ENCODE measurements around the gene LYRM4. TPM values are rescaled to one million over a fixed set of nuclear protein-coding genes. Genes with fewer than 3 reads are reported as not detected.

Gene LYRM4
- total and polyA plus RNA-seq, 2 experiments from 2014 or later, result 51.0 to 62.0 TPM

DNA sequence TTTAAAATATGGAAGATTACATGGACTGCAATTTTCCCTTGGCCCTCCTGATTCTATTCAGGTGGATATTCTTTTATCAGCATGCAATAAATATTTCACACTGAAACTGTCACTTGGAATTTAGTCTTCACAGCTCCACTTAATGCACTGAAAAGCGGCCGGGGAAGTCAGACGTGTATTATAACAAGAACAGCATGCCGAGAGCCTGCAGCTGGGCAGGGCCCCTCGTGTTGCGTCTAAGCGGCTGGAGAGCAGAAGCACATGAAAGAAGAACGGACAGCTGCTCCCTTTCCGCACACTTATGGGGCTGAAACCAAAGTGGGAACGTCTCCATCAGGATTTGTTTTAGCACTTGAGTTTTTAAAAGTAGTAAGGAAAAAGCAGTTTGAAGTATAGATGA lies 57.2 kb downstream of the LYRM4 start:
- Histone ChIP-seq H3K9me2 (ENCODE audit: insufficient read depth) (no peaks in the 10 kb centered on the region), H3K27me3 (ENCODE audit: insufficient read depth) (no peaks in the 10 kb centered on the region), H4K20me1 (replicated peaks; ENCODE audit: insufficient read depth) (peaks cover 6% of the 10 kb centered on the region; the same call in 1 of the 2 replicates), H3K36me3 (ENCODE audit: insufficient read depth) (no peaks in the 10 kb centered on the region), H3K27ac (ENCODE audit: low read depth) (peak overlapping the region; percentile 67; the same call in 1 of the 2 replicates), H3K79me2 (replicated peaks; ENCODE audit: insufficient read depth) (peaks cover 3% of the 10 kb centered on the region; the same call in 1 of the 2 replicates), H3K4me3 (no peak overlapping the region), H2AFZ (no peak overlapping the region), H3K4me2 (no peak overlapping the region), H3F3A (replicated peaks; ENCODE audit: low read depth) (no peaks in the 10 kb centered on the region), H3K4me1 (ENCODE audit: insufficient read depth) (no peaks in the 10 kb centered on the region; the same call in 1 of the 2 replicates)
- no peak for DNase-seq (ENCODE audit: low spot score)
- H3K4me3 Mint-ChIP-seq, result no peak overlapping the region
- H3K9me3 Mint-ChIP-seq, result no peaks in the 10 kb centered on the region
- ATAC-seq, result no peak
- H3K27me3 Mint-ChIP-seq (ENCODE audit: insufficient read depth, low read depth, poor library complexity), result no peaks in the 10 kb centered on the region
- TF ChIP-seq CTCF (conservative IDR thresholded peaks at IDR 0.05; ENCODE audit: low read depth in 2 of 2) (no peak), STAT1 (IDR thresholded peaks at IDR 0.05; ENCODE audit: unreplicated experiment) (no peak), NANOG (IDR thresholded peaks at IDR 0.05; ENCODE audit: borderline replicate concordance) (no peak), JUNB (IDR thresholded peaks at IDR 0.05; ENCODE audit: unreplicated experiment) (no peak)
- TF ChIP-seq, protein P1, sequence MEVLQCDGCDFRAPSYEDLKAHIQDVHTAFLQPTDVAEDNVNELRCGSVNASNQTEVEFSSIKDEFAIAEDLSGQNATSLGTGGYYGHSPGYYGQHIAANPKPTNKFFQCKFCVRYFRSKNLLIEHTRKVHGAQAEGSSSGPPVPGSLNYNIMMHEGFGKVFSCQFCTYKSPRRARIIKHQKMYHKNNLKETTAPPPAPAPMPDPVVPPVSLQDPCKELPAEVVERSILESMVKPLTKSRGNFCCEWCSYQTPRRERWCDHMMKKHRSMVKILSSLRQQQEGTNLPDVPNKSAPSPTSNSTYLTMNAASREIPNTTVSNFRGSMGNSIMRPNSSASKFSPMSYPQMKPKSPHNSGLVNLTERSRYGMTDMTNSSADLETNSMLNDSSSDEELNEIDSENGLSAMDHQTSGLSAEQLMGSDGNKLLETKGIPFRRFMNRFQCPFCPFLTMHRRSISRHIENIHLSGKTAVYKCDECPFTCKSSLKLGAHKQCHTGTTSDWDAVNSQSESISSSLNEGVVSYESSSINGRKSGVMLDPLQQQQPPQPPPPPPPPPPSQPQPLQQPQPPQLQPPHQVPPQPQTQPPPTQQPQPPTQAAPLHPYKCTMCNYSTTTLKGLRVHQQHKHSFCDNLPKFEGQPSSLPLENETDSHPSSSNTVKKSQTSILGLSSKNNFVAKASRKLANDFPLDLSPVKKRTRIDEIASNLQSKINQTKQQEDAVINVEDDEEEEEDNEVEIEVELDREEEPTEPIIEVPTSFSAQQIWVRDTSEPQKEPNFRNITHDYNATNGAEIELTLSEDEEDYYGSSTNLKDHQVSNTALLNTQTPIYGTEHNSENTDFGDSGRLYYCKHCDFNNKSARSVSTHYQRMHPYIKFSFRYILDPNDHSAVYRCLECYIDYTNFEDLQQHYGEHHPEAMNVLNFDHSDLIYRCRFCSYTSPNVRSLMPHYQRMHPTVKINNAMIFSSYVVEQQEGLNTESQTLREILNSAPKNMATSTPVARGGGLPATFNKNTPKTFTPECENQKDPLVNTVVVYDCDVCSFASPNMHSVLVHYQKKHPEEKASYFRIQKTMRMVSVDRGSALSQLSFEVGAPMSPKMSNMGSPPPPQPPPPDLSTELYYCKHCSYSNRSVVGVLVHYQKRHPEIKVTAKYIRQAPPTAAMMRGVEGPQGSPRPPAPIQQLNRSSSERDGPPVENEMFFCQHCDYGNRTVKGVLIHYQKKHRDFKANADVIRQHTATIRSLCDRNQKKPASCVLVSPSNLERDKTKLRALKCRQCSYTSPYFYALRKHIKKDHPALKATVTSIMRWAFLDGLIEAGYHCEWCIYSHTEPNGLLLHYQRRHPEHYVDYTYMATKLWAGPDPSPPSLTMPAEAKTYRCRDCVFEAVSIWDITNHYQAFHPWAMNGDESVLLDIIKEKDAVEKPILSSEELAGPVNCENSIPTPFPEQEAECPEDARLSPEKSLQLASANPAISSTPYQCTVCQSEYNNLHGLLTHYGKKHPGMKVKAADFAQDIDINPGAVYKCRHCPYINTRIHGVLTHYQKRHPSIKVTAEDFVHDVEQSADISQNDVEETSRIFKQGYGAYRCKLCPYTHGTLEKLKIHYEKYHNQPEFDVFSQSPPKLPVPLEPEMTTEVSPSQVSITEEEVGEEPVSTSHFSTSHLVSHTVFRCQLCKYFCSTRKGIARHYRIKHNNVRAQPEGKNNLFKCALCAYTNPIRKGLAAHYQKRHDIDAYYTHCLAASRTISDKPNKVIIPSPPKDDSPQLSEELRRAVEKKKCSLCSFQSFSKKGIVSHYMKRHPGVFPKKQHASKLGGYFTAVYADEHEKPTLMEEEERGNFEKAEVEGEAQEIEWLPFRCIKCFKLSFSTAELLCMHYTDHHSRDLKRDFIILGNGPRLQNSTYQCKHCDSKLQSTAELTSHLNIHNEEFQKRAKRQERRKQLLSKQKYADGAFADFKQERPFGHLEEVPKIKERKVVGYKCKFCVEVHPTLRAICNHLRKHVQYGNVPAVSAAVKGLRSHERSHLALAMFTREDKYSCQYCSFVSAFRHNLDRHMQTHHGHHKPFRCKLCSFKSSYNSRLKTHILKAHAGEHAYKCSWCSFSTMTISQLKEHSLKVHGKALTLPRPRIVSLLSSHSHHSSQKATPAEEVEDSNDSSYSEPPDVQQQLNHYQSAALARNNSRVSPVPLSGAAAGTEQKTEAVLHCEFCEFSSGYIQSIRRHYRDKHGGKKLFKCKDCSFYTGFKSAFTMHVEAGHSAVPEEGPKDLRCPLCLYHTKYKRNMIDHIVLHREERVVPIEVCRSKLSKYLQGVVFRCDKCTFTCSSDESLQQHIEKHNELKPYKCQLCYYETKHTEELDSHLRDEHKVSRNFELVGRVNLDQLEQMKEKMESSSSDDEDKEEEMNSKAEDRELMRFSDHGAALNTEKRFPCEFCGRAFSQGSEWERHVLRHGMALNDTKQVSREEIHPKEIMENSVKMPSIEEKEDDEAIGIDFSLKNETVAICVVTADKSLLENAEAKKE (CRISPR knock-in tag; IDR thresholded peaks at IDR 0.05), result no peak
- TF ChIP-seq, protein P2, sequence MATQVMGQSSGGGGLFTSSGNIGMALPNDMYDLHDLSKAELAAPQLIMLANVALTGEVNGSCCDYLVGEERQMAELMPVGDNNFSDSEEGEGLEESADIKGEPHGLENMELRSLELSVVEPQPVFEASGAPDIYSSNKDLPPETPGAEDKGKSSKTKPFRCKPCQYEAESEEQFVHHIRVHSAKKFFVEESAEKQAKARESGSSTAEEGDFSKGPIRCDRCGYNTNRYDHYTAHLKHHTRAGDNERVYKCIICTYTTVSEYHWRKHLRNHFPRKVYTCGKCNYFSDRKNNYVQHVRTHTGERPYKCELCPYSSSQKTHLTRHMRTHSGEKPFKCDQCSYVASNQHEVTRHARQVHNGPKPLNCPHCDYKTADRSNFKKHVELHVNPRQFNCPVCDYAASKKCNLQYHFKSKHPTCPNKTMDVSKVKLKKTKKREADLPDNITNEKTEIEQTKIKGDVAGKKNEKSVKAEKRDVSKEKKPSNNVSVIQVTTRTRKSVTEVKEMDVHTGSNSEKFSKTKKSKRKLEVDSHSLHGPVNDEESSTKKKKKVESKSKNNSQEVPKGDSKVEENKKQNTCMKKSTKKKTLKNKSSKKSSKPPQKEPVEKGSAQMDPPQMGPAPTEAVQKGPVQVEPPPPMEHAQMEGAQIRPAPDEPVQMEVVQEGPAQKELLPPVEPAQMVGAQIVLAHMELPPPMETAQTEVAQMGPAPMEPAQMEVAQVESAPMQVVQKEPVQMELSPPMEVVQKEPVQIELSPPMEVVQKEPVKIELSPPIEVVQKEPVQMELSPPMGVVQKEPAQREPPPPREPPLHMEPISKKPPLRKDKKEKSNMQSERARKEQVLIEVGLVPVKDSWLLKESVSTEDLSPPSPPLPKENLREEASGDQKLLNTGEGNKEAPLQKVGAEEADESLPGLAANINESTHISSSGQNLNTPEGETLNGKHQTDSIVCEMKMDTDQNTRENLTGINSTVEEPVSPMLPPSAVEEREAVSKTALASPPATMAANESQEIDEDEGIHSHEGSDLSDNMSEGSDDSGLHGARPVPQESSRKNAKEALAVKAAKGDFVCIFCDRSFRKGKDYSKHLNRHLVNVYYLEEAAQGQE (IDR thresholded peaks at IDR 0.05; ENCODE audit: unreplicated experiment), result no peak
- peak overlapping the region; percentile 34; the same call in 1 of the 2 replicates for H3K27ac Mint-ChIP-seq
- H3K4me1 Mint-ChIP-seq, result peaks cover 28% of the 10 kb centered on the region
- H3K36me3 Mint-ChIP-seq (ENCODE audit: low read depth), result no peaks in the 10 kb centered on the region
